AG09309 (cell line): ENCODE results near the gene DIPK1C.

Source experiments
- DNase-seq: peaks from one replicate; pipeline ENCODE4 v3.0.0-alpha.2; 2010; ENCODE audit warnings: low read depth
- H3K4me3 ChIP-seq: 2 replicates; pipeline ENCODE4 v1.5.1; 2011; ENCODE audit warnings: mild to moderate bottlenecking, low read depth, low read length, moderate library complexity; ENCODE audit not compliant: control insufficient read depth
- TF ChIP-seq, protein P1 (sequence below): IDR thresholded peaks from 2 replicates; pipeline ENCODE4 v1.5.1; 2011; ENCODE audit warnings: mild to moderate bottlenecking, low read depth, low read length, inconsistent platforms; ENCODE audit not compliant: insufficient read depth, control insufficient read depth; ENCODE audit errors: missing control alignments

Gene DIPK1C

DNA sequence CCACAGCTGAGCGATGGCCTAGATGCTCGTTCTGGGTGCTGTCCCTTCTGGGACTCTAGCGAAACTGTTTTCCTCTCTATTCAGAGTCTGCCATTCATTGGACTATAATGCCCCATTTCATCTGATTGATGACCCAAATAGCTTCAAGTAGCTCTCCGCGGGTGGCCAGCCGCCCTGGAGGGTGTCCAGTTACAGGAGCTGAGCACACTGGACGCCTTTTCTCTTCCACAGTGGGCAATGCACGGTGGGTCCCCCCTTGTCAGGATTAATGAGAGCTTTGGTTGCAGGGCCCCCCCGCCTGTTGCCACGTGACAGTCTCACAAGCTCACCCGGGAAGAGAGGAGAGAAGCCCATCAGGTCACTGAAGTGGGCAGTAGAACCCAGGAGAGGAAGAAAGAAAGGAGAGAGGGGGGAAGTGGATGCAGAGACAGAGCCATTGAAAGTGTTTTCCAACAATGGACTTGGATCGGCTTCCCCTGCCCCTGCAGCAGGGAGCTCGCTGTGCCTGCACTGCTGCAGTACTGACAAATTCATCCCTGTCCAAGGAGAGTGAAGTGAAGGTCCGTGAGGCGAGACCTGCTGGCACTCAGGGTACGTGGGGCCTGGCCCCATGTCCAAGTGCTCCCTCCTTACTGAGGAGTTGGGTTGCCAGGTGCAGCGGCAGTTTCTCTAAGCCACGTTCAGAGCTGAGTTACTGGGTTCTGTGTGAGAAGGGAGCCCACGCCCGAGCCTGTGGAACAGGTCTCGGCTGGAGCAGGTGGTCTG, 44.8 kb downstream of the DIPK1C start:
- DNase-seq = no peak
- TF ChIP-seq, protein P1, sequence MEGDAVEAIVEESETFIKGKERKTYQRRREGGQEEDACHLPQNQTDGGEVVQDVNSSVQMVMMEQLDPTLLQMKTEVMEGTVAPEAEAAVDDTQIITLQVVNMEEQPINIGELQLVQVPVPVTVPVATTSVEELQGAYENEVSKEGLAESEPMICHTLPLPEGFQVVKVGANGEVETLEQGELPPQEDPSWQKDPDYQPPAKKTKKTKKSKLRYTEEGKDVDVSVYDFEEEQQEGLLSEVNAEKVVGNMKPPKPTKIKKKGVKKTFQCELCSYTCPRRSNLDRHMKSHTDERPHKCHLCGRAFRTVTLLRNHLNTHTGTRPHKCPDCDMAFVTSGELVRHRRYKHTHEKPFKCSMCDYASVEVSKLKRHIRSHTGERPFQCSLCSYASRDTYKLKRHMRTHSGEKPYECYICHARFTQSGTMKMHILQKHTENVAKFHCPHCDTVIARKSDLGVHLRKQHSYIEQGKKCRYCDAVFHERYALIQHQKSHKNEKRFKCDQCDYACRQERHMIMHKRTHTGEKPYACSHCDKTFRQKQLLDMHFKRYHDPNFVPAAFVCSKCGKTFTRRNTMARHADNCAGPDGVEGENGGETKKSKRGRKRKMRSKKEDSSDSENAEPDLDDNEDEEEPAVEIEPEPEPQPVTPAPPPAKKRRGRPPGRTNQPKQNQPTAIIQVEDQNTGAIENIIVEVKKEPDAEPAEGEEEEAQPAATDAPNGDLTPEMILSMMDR = no peak
- H3K4me3 ChIP-seq = no peak overlapping the region

DNA sequence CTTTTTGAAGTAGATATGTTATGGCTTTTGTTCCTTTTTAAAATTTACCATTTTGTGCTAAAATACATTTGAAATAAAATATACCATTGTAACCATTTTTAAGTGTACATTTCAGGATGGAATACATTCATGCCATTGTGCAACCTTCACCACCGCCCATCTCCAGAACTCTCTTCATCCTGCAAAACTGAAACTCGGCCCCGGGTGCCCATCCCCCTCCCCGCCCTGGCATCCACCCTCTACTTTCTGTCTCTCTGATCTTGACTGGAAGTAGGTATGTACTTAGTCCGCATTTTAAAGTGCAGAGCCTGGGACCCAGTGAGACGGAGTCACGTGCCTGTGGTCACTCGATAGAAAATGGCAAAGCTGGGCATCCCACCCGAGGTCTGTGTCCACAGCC, 45.6 kb downstream of the DIPK1C start:
- DNase-seq = no peak
- TF ChIP-seq, protein P1 = no peak
- H3K4me3 ChIP-seq = no peak overlapping the region

DNA sequence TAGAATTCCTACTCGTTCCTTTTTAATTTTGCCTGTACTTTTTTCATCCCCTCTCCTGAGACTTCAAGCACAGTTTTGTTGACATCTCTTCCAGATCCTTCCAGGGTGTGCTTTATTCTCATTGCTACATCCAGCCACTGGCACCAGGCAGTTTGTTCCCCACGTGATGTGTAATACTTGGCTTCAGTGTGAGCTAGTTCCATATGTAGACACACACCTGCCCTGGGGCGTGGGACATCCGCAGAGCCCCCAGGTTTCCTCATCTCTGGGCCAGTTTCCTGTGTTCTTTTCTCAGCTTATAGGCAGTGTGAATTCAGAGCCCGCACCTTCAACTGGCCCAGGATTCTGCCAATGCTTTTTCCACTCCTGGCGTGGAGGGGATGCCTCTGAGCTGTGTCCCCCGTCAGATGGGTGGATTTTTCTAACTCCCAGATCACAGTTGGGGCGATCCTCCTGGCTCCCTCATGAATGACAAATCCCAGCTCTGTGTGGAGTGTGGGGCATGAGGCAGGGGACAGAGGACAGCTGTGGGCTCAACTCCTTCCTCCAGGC, 46.6 kb downstream of the DIPK1C start:
- TF ChIP-seq, protein P1 = no peak
- no peak for DNase-seq
- H3K4me3 ChIP-seq = no peak overlapping the region

DNA sequence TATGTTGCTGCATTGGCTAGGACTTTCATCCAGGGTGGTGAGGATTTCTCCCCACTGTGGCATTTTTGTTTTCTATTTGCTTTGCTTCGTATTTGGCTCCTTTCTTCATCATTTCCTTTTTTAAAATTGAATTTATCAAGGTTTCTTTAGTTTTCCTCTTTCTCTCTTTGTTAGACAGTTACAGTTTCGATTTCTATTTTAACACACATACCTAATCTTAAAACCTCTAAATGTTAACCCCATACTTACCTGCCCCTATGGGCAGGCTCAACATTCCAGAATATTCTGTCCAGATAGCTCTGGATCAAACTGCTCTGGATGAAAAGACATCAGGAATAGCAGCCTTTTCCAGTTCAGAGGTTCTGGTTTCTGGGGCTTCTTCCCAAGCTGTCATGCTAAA, 49.2 kb downstream of the DIPK1C start:
- H3K4me3 ChIP-seq = no peak overlapping the region
- no peak for DNase-seq
- TF ChIP-seq, protein P1 = no peak

DNA sequence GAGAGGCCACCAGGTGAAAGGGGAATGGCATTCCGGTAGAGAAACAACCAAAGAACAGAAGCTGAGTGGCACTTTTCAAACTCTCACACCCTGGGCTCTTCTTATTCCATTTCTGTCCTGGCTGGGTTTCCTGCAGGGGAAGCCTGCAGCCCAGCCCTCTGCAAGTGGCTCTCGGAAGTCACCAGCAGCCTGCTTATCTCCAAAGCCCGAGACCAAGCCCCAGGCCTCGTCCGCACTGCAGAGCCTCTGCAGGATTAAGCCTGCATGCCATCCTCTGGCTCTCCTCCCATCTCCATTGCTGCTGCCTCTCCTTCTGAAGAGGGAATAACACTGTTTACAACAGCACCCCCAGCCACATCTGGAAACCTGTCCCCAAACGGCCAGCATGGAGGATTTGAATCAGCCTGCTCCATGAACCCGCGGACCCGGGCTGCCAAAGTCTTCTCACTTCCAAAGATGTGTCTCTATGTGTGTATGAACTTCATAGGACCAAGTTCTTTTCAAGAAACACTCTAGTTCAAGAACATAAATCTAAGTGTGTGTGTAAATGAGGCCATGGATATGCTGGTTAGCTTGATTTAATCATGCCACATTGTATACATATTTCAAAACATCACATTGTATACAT, 54.2 kb downstream of the DIPK1C start:
- H3K4me3 ChIP-seq = no peak overlapping the region
- TF ChIP-seq, protein P1 = no peak
- no peak for DNase-seq

DNA sequence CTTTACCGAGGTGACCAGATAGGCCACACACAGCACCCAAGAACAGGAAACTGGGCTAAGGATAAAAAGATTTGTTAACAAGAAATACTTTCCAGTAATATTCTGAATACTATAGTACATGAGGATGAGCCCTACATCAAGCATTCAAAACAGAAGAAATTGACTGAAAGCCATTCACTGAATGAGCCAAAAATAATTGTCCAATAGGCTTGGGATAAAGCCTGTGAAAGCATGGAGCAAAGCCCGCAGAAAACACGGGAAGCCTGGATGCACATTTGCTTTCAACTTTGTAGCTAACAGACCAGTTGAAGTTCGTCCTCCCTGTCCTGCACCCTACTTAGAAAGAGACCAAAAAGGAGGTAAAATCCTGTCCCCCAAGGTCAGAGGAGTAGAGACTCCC, 56.3 kb downstream of the DIPK1C start:
- TF ChIP-seq, protein P1 = no peak
- H3K4me3 ChIP-seq = no peak overlapping the region
- no peak for DNase-seq
